GM23338 (cell line): ENCODE measurements around the gene NDUFB2. TPM values are rescaled to one million over a fixed set of nuclear protein-coding genes. Genes with fewer than 3 reads are reported as not detected.

ENCODE experiments used
- ATAC-seq: fragments of 200-7000 bp; cut with Tn5 transposase; 3 replicates; pipeline ENCODE4 v1.9.1; 2020
- DNase-seq: peaks from one replicate; pipeline ENCODE4 v3.0.0-alpha.2; 2015; ENCODE audit warnings: low spot score
- H2AFZ ChIP-seq: fragments of 200-600 bp; sonication (generic); 2 replicates; pipeline ENCODE4 v1.8.0; 2016; ENCODE audit warnings: antibody characterized with exemption, mild to moderate bottlenecking, moderate library complexity
- H3F3A ChIP-seq: fragments of 200-600 bp; sonication (generic); replicated peaks from 2 replicates; pipeline ENCODE4 v1.8.0; 2017; ENCODE audit warnings: antibody characterized with exemption, mixed run types, low read depth
- H3K27ac ChIP-seq: fragments of 200-600 bp; sonication (generic); 2 replicates; pipeline ENCODE4 v1.6.1; 2016; ENCODE audit warnings: low read depth
- H3K27me3 ChIP-seq: fragments of 200-600 bp; sonication (generic); 2 replicates; pipeline ENCODE4 v1.8.0; 2016; ENCODE audit warnings: mild to moderate bottlenecking, mixed run types, moderate library complexity; ENCODE audit not compliant: insufficient read depth
- H3K36me3 ChIP-seq: fragments of 200-600 bp; sonication (generic); 2 replicates; pipeline ENCODE4 v1.8.0; 2016; ENCODE audit warnings: mild to moderate bottlenecking; ENCODE audit not compliant: insufficient read depth
- H3K4me1 ChIP-seq: fragments of 200-600 bp; sonication (generic); 2 replicates; pipeline ENCODE4 v1.8.0; 2016; ENCODE audit warnings: mild to moderate bottlenecking, moderate library complexity; ENCODE audit not compliant: insufficient read depth
- H3K4me2 ChIP-seq: fragments of 200-600 bp; sonication (generic); 2 replicates; pipeline ENCODE4 v1.7.1; 2017; ENCODE audit warnings: mixed run types
- H3K4me3 ChIP-seq: fragments of 200-600 bp; sonication (generic); 2 replicates; pipeline ENCODE4 v1.6.1; 2016; ENCODE audit warnings: mixed run types
- H3K79me2 ChIP-seq: fragments of 200-600 bp; sonication (generic); replicated peaks from 2 replicates; pipeline ENCODE4 v1.8.0; 2017; ENCODE audit warnings: mild to moderate bottlenecking; ENCODE audit not compliant: insufficient read depth
- H3K9me2 ChIP-seq: fragments of 200-600 bp; sonication (generic); 2 replicates; pipeline ENCODE4 v1.8.0; 2017; ENCODE audit not compliant: insufficient read depth
- H4K20me1 ChIP-seq: fragments of 200-600 bp; sonication (generic); replicated peaks from 2 replicates; pipeline ENCODE4 v1.8.0; 2017; ENCODE audit warnings: mild to moderate bottlenecking; ENCODE audit not compliant: insufficient read depth
- H3K27ac Mint-ChIP-seq: 2 replicates; pipeline ENCODE4 v1.8.0; 2020; ENCODE audit warnings: inconsistent platforms, mild to moderate bottlenecking, moderate library complexity, mixed read lengths
- H3K27me3 Mint-ChIP-seq: 3 replicates; pipeline ENCODE4 v1.8.0; 2022; ENCODE audit warnings: low read depth, mild to moderate bottlenecking, moderate library complexity, mixed read lengths, inconsistent platforms; ENCODE audit not compliant: insufficient read depth, poor library complexity
- H3K36me3 Mint-ChIP-seq: 3 replicates; pipeline ENCODE4 v1.8.0; 2021; ENCODE audit warnings: low read depth, mild to moderate bottlenecking, inconsistent platforms, moderate library complexity, mixed read lengths
- H3K4me1 Mint-ChIP-seq: 3 replicates; pipeline ENCODE4 v1.8.0; 2020; ENCODE audit warnings: mild to moderate bottlenecking, inconsistent platforms, mixed read lengths
- H3K4me3 Mint-ChIP-seq: 3 replicates; pipeline ENCODE4 v1.8.0; 2021; ENCODE audit warnings: moderate library complexity, mild to moderate bottlenecking, inconsistent platforms, mixed read lengths
- H3K9me3 Mint-ChIP-seq: 3 replicates; pipeline ENCODE4 v1.8.0; 2020; ENCODE audit warnings: moderate library complexity, mild to moderate bottlenecking, inconsistent platforms, mixed read lengths
- CREB1 ChIP-seq: fragments of 250-450 bp; sonication (Bioruptor Pico); IDR thresholded peaks from 2 replicates; pipeline ENCODE4 v1.5.0; 2020; ENCODE audit warnings: low read depth, mild to moderate bottlenecking, moderate library complexity
- EZH2 ChIP-seq: fragments of 200-600 bp; sonication (generic); IDR thresholded peaks from one replicate; pipeline ENCODE4 v1.8.0; 2017; ENCODE audit warnings: antibody characterized with exemption, mild to moderate bottlenecking, low read depth; ENCODE audit not compliant: unreplicated experiment
- JUNB ChIP-seq: IDR thresholded peaks from one replicate; pipeline ENCODE4 v1.6.1; 2016; ENCODE audit warnings: antibody characterized with exemption; ENCODE audit not compliant: unreplicated experiment
- NANOG ChIP-seq: IDR thresholded peaks from 2 replicates; pipeline ENCODE4 v1.6.1; 2016; ENCODE audit warnings: antibody characterized with exemption, borderline replicate concordance
- STAT1 ChIP-seq: IDR thresholded peaks from one replicate; pipeline ENCODE4 v1.6.1; 2016; ENCODE audit warnings: antibody characterized with exemption; ENCODE audit not compliant: unreplicated experiment
- ZNF331 ChIP-seq: fragments of 250-450 bp; sonication (Bioruptor Pico); IDR thresholded peaks from 2 replicates; pipeline ENCODE4 v1.5.0; 2020; ENCODE audit warnings: low read depth, mild to moderate bottlenecking, moderate library complexity
- polyA plus RNA-seq: library from polyadenylated mRNA; unstranded; fragments of >200 nt; fragmentation: Nextera tagmentation; extraction: Ambion mirVana; gene quantifications from 2 replicates; pipeline ENCODE4 v1.2.1, GENCODE V29; 2016
- total RNA-seq: library from RNA; depleted of rRNA; stranded (reverse); fragments of >200 nt; shearing (Covaris generic); gene quantifications from 2 replicates; pipeline ENCODE4 v1.2.3, GENCODE V29; 2014
- TF ChIP-seq, protein P1 (sequence below): fragments of 250-450 bp; sonication (Bioruptor Pico); IDR thresholded peaks from 2 replicates; pipeline ENCODE4 v1.5.0; 2020; ENCODE audit warnings: mild to moderate bottlenecking, moderate library complexity
- TF ChIP-seq, protein P2 (sequence below): IDR thresholded peaks from one replicate; pipeline ENCODE4 v1.6.1; 2018; ENCODE audit warnings: antibody characterized with exemption; ENCODE audit not compliant: unreplicated experiment
- TF ChIP-seq, protein P3 (sequence below), 2 experiments: fragments of 200-600 bp in 1 of 2; sonication (generic) in 1 of 2; conservative IDR thresholded peaks; 2 replicates each; pipeline versions ENCODE4 v1.5.1 to v1.6.1; 2016 to 2017; ENCODE audit warnings: antibody characterized with exemption in 2 of 2, low read depth in 2 of 2, mild to moderate bottlenecking in 2 of 2, moderate library complexity in 1 of 2

The NDUFB2 gene
- total and polyA plus RNA-seq, 2 experiments from 2014 or later = 306 to 382 TPM

DNA sequence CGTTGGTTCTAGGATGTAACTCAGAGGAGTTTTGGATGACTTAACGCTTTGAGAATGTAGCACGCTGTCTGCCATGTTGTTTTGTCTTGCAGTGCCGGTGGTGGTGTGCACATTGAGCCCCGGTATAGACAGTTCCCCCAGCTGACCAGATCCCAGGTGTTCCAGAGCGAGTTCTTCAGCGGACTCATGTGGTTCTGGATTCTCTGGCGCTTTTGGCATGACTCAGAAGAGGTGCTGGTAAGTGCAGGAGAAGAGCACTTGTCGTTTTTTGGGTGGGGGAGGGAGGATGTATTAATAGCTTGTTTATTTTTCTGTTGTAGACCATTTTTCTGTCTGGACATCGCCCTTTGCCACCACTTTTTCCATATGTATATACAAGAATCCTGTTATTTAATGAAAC is 6.3 kb downstream of the NDUFB2 start:
- peaks cover 9% of the 10 kb centered on the region for H3K4me1 Mint-ChIP-seq
- Histone ChIP-seq H3K79me2 (peaks cover 52% of the 10 kb centered on the region), H3K36me3 (no peaks in the 10 kb centered on the region; the same call in 1 of the 2 replicates), H2AFZ (no peak overlapping the region), H4K20me1 (peaks cover 14% of the 10 kb centered on the region), H3K4me1 (no peaks in the 10 kb centered on the region; the same call in 1 of the 2 replicates), H3K9me2 (no peaks in the 10 kb centered on the region), H3K27me3 (no peaks in the 10 kb centered on the region), H3K27ac (no peak overlapping the region), H3K4me2 (no peak overlapping the region), H3F3A (no peaks in the 10 kb centered on the region), H3K4me3 (no peak overlapping the region)
- H3K27me3 Mint-ChIP-seq = peaks cover 8% of the 10 kb centered on the region
- no peak overlapping the region for H3K27ac Mint-ChIP-seq
- H3K4me3 Mint-ChIP-seq = no peak overlapping the region
- peaks cover 28% of the 10 kb centered on the region for H3K36me3 Mint-ChIP-seq
- no peak for DNase-seq
- H3K9me3 Mint-ChIP-seq = no peaks in the 10 kb centered on the region
- no peak for ATAC-seq
- no peak for TF ChIP-seq STAT1
- no peak for TF ChIP-seq CREB1
- TF ChIP-seq, protein P1, sequence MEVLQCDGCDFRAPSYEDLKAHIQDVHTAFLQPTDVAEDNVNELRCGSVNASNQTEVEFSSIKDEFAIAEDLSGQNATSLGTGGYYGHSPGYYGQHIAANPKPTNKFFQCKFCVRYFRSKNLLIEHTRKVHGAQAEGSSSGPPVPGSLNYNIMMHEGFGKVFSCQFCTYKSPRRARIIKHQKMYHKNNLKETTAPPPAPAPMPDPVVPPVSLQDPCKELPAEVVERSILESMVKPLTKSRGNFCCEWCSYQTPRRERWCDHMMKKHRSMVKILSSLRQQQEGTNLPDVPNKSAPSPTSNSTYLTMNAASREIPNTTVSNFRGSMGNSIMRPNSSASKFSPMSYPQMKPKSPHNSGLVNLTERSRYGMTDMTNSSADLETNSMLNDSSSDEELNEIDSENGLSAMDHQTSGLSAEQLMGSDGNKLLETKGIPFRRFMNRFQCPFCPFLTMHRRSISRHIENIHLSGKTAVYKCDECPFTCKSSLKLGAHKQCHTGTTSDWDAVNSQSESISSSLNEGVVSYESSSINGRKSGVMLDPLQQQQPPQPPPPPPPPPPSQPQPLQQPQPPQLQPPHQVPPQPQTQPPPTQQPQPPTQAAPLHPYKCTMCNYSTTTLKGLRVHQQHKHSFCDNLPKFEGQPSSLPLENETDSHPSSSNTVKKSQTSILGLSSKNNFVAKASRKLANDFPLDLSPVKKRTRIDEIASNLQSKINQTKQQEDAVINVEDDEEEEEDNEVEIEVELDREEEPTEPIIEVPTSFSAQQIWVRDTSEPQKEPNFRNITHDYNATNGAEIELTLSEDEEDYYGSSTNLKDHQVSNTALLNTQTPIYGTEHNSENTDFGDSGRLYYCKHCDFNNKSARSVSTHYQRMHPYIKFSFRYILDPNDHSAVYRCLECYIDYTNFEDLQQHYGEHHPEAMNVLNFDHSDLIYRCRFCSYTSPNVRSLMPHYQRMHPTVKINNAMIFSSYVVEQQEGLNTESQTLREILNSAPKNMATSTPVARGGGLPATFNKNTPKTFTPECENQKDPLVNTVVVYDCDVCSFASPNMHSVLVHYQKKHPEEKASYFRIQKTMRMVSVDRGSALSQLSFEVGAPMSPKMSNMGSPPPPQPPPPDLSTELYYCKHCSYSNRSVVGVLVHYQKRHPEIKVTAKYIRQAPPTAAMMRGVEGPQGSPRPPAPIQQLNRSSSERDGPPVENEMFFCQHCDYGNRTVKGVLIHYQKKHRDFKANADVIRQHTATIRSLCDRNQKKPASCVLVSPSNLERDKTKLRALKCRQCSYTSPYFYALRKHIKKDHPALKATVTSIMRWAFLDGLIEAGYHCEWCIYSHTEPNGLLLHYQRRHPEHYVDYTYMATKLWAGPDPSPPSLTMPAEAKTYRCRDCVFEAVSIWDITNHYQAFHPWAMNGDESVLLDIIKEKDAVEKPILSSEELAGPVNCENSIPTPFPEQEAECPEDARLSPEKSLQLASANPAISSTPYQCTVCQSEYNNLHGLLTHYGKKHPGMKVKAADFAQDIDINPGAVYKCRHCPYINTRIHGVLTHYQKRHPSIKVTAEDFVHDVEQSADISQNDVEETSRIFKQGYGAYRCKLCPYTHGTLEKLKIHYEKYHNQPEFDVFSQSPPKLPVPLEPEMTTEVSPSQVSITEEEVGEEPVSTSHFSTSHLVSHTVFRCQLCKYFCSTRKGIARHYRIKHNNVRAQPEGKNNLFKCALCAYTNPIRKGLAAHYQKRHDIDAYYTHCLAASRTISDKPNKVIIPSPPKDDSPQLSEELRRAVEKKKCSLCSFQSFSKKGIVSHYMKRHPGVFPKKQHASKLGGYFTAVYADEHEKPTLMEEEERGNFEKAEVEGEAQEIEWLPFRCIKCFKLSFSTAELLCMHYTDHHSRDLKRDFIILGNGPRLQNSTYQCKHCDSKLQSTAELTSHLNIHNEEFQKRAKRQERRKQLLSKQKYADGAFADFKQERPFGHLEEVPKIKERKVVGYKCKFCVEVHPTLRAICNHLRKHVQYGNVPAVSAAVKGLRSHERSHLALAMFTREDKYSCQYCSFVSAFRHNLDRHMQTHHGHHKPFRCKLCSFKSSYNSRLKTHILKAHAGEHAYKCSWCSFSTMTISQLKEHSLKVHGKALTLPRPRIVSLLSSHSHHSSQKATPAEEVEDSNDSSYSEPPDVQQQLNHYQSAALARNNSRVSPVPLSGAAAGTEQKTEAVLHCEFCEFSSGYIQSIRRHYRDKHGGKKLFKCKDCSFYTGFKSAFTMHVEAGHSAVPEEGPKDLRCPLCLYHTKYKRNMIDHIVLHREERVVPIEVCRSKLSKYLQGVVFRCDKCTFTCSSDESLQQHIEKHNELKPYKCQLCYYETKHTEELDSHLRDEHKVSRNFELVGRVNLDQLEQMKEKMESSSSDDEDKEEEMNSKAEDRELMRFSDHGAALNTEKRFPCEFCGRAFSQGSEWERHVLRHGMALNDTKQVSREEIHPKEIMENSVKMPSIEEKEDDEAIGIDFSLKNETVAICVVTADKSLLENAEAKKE = no peak
- TF ChIP-seq NANOG = no peak
- TF ChIP-seq, protein P2, sequence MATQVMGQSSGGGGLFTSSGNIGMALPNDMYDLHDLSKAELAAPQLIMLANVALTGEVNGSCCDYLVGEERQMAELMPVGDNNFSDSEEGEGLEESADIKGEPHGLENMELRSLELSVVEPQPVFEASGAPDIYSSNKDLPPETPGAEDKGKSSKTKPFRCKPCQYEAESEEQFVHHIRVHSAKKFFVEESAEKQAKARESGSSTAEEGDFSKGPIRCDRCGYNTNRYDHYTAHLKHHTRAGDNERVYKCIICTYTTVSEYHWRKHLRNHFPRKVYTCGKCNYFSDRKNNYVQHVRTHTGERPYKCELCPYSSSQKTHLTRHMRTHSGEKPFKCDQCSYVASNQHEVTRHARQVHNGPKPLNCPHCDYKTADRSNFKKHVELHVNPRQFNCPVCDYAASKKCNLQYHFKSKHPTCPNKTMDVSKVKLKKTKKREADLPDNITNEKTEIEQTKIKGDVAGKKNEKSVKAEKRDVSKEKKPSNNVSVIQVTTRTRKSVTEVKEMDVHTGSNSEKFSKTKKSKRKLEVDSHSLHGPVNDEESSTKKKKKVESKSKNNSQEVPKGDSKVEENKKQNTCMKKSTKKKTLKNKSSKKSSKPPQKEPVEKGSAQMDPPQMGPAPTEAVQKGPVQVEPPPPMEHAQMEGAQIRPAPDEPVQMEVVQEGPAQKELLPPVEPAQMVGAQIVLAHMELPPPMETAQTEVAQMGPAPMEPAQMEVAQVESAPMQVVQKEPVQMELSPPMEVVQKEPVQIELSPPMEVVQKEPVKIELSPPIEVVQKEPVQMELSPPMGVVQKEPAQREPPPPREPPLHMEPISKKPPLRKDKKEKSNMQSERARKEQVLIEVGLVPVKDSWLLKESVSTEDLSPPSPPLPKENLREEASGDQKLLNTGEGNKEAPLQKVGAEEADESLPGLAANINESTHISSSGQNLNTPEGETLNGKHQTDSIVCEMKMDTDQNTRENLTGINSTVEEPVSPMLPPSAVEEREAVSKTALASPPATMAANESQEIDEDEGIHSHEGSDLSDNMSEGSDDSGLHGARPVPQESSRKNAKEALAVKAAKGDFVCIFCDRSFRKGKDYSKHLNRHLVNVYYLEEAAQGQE = no peak
- TF ChIP-seq, protein P3, sequence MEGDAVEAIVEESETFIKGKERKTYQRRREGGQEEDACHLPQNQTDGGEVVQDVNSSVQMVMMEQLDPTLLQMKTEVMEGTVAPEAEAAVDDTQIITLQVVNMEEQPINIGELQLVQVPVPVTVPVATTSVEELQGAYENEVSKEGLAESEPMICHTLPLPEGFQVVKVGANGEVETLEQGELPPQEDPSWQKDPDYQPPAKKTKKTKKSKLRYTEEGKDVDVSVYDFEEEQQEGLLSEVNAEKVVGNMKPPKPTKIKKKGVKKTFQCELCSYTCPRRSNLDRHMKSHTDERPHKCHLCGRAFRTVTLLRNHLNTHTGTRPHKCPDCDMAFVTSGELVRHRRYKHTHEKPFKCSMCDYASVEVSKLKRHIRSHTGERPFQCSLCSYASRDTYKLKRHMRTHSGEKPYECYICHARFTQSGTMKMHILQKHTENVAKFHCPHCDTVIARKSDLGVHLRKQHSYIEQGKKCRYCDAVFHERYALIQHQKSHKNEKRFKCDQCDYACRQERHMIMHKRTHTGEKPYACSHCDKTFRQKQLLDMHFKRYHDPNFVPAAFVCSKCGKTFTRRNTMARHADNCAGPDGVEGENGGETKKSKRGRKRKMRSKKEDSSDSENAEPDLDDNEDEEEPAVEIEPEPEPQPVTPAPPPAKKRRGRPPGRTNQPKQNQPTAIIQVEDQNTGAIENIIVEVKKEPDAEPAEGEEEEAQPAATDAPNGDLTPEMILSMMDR (conservative IDR thresholded peaks at IDR 0.05; ENCODE audit: low read depth in 2 of 2) = no peak
- no peak for TF ChIP-seq EZH2
- TF ChIP-seq JUNB = no peak
- TF ChIP-seq ZNF331 (CRISPR knock-in tag) = no peak
